Adrenal gland (tissue), 12 donors: ENCODE data around the gene TCEANC. TPM values are rescaled to one million over a fixed set of nuclear protein-coding genes. Genes with fewer than 3 reads are reported as not detected.

Source experiments
- DNase-seq, 7 donors: peaks; one replicate each; pipeline ENCODE4 v3.0.0-alpha.2; 2019 to 2020
- H3K27ac ChIP-seq, 5 donors: fragments of 200-600 bp; sonication (generic) in 4 of 5; 1 replicate in 3 of 5; 2 replicates in 2 of 5; pipeline versions ENCODE4 v1.5.1 to v1.8.0; 2016 to 2020; ENCODE audit warnings: mild to moderate bottlenecking in 1 of 5
- H3K27me3 ChIP-seq: fragments of 200-600 bp; 2 replicates; pipeline ENCODE4 v1.8.0; 2021
- H3K36me3 ChIP-seq, 2 donors: fragments of 200-600 bp; replicated peaks in 1 of 2; 1 replicate in 1 of 2; 2 replicates in 1 of 2; pipeline versions ENCODE4 v1.5.1 to v1.8.0; 2018 to 2022
- H3K4me1 ChIP-seq, 2 donors: fragments of 200-600 bp; replicated peaks in 1 of 2; 1 replicate in 1 of 2; 2 replicates in 1 of 2; pipeline versions ENCODE4 v1.5.1 to v1.8.0; 2018 to 2021
- H3K4me3 ChIP-seq, 4 donors: fragments of 200-600 bp; sonication (generic) in 3 of 4; one replicate each; pipeline ENCODE4 v1.5.1; 2016 to 2018
- H3K9me3 ChIP-seq, 3 donors: fragments of 200-600 bp; sonication (generic) in 1 of 3; replicated peaks in 1 of 3; 1 replicate in 2 of 3; 2 replicates in 1 of 3; pipeline versions ENCODE4 v1.5.1 to v1.8.0; 2016 to 2021
- CTCF ChIP-seq, 6 experiments: fragments of 450-650 bp in 4 of 6; fragments of 200-600 bp in 2 of 6; sonication (generic) in 1 of 6; IDR thresholded peaks; 1 replicate in 5 of 6; 2 replicates in 1 of 6; pipeline versions ENCODE4 v1.5.1 to v1.8.0; 2016 to 2021; ENCODE audit warnings: antibody characterized with exemption in 6 of 6, mild to moderate bottlenecking in 2 of 6, moderate library complexity in 1 of 6
- POLR2A ChIP-seq, 2 donors: fragments of 450-650 bp; IDR thresholded peaks; one replicate each; pipeline ENCODE4 v1.6.1; 2017; ENCODE audit warnings: antibody characterized with exemption in 2 of 2, mild to moderate bottlenecking in 2 of 2, moderate library complexity in 1 of 2
- WGBS, 4 donors: extraction: QIAGEN DNeasy Blood & Tissue Kit in 2 of 4; methylation state at CpG; one replicate each; pipeline versions ENCODE4 v1.1.5 to v1.1.7; 2013 to 2017; 5-methylcytosine and 5-hydroxymethylcytosine counted together
- intact Hi-C, 2 donors: fragments of 100-400 bp; cut with DNase I; formaldehyde crosslinking; loops; one replicate each; pipeline versions ENCODE4 v1.14.1 to v1.15.0; 2022 to 2023
- polyA plus RNA-seq, 3 donors: library from polyadenylated mRNA; stranded (reverse); fragments of 200-250 nt in 2 of 3; fragments of 350-450 nt in 1 of 3; fragmentation: Illumina TruSeq in 1 of 3; extraction: RNeasy Lipid Tissue Mini Kit (QIAGEN cat#74804) in 1 of 3; gene quantifications; one replicate each; pipeline ENCODE4 v1.2.3, GENCODE V29; 2013 to 2014
- total RNA-seq, 9 donors: library from RNA; depleted of rRNA in 4 of 9; stranded (reverse); fragments of >200 nt in 4 of 9; fragments of 120-200 nt in 1 of 9; fragmentation: NEBNext Ultra II Directional in 1 of 9; extraction: Animal tissue kit (Norgen Biotek cat#: 25700) in 1 of 9; gene quantifications; one replicate each; pipeline versions ENCODE4 v1.1.0 to v1.2.4, GENCODE V29; 2013 to 2023
- donor health status: healthy with polysubstance abuse.
- donor health status: Bipolar disorder and iron deficiency.
- donor health status: DM: yes; HTN: yes; CAD: no.
- donor health status: DM: no; HTN: no; CAD: no.
- donor health status: DM: no; HTN: no; CAD: no.
- donor health status: DM: yes; HTN: yes; CAD: no.

Gene TCEANC
- total and polyA plus RNA-seq, 12 donors = 2.0 to 24.8 (median 4.4) TPM

GRCh38 chrX:13700380-13700779 is 47.4 kb downstream of the TCEANC start:
- DNase-seq = no peak
- Histone ChIP-seq H3K4me3 (no peak overlapping the region), H3K4me1 (peaks cover 17 to 47% of the 10 kb centered on the region in 2 donors), H3K36me3 (no peaks in the 10 kb centered on the region), H3K27me3 (no peaks in the 10 kb centered on the region), H3K9me3 (no peaks in the 10 kb centered on the region), H3K27ac (no peak overlapping the region)
- TF ChIP-seq CTCF (IDR thresholded peaks at IDR 0.05) = no peak
- TF ChIP-seq POLR2A (IDR thresholded peaks at IDR 0.05) = no peak
- intact Hi-C loops = no loop called here
- 25 to 52% (median 45%) methylated on average over 4 of the region's 4 CpGs for WGBS, 4 donors

- Histone ChIP-seq H3K27me3 (no peaks in the 10 kb centered on the region), H3K36me3 (no peaks in the 10 kb centered on the region), H3K4me3 (no peak overlapping the region), H3K9me3 (no peaks in the 10 kb centered on the region), H3K4me1 (peaks cover 17 to 43% of the 10 kb centered on the region in 2 donors), H3K27ac (peak overlapping the region in 1 of 5 donors; percentile 20)
- intact Hi-C loops = no loop called here
- TF ChIP-seq CTCF (IDR thresholded peaks at IDR 0.05) (no peak), POLR2A (IDR thresholded peaks at IDR 0.05) (no peak)
- WGBS, 4 donors = 66 to 76% (median 73%) methylated on average over 3 to 5 of the region's 5 CpGs
- DNase-seq = no peak
These were observed 49.3 kb downstream of the TCEANC start for GRCh38 chrX:13702111-13702789.

GRCh38 chrX:13703135-13703534 is 50.2 kb downstream of the TCEANC start:
- Histone ChIP-seq H3K36me3 (no peaks in the 10 kb centered on the region), H3K27ac (peak overlapping the region in 1 of 5 donors; percentile 43), H3K4me1 (peaks cover 17 to 42% of the 10 kb centered on the region in 2 donors), H3K4me3 (no peak overlapping the region), H3K27me3 (no peaks in the 10 kb centered on the region), H3K9me3 (no peaks in the 10 kb centered on the region)
- no peak for TF ChIP-seq POLR2A (IDR thresholded peaks at IDR 0.05)
- TF ChIP-seq CTCF (IDR thresholded peaks at IDR 0.05) = no peak
- DNase-seq = no peak
- WGBS, 4 donors = 65 to 71% (median 65%) methylated on average over 3 of the region's 3 CpGs; no CpG with 5 or more reads in 1 of the 4 donors
- intact Hi-C loops = no loop called here

- peak overlapping the region in 1 of 5 donors; percentile 43 for H3K27ac ChIP-seq
- no peak overlapping the region for H3K4me3 ChIP-seq
- H3K4me1 ChIP-seq = peaks cover 17 to 37% of the 10 kb centered on the region in 2 donors
- DNase-seq = no peak
- TF ChIP-seq CTCF (IDR thresholded peaks at IDR 0.05) (no peak), POLR2A (IDR thresholded peaks at IDR 0.05) (no peak)
- no peaks in the 10 kb centered on the region for H3K27me3 ChIP-seq
- 36 to 48% (median 37%) methylated on average over 3 of the region's 3 CpGs; no CpG with 5 or more reads in 1 of the 4 donors for WGBS, 4 donors
- no peaks in the 10 kb centered on the region for H3K36me3 ChIP-seq
- intact Hi-C loops = no loop called here
- H3K9me3 ChIP-seq = no peaks in the 10 kb centered on the region
These were observed 50.6 kb downstream of the TCEANC start for GRCh38 chrX:13703589-13703988.
